ENCODE data around the gene HDGFL1.

GRCh38 chr6:22598339-22598738, 29.0 kb downstream of the HDGFL1 start:
- TF ChIP-seq PATZ1 (CRISPR knock-in tag; IDR thresholded peaks at IDR 0.05; ENCODE audit: borderline replicate concordance), result no peak
- TF ChIP-seq CREB5 (CRISPR knock-in tag; IDR thresholded peaks at IDR 0.05; ENCODE audit: low read depth), result no peak
- TF ChIP-seq ZNF70 (CRISPR knock-in tag; IDR thresholded peaks at IDR 0.05), result no peak
- no peak for TF ChIP-seq ZC3H10 (CRISPR knock-in tag; IDR thresholded peaks at IDR 0.05)
- TF ChIP-seq ZNF8 (CRISPR knock-in tag; IDR thresholded peaks at IDR 0.05), result no peak
- TF ChIP-seq TOX (CRISPR knock-in tag; IDR thresholded peaks at IDR 0.05; ENCODE audit: borderline replicate concordance), result no peak
- no peak for TF ChIP-seq ZNF565 (CRISPR knock-in tag; conservative IDR thresholded peaks at IDR 0.05; ENCODE audit: low read depth)
- no peak for TF ChIP-seq ESRRG (CRISPR knock-in tag; IDR thresholded peaks at IDR 0.05)
- no peak for TF ChIP-seq BACH2 (CRISPR knock-in tag; IDR thresholded peaks at IDR 0.05; ENCODE audit: borderline replicate concordance)
- TF ChIP-seq OSR1 (CRISPR knock-in tag; IDR thresholded peaks at IDR 0.05), result no peak
- TF ChIP-seq RARB (CRISPR knock-in tag; IDR thresholded peaks at IDR 0.05), result no peak
- no peak for TF ChIP-seq ZFP3 (CRISPR knock-in tag; IDR thresholded peaks at IDR 0.05)

Data from SK-N-SH treated with all-trans-retinoic acid at 6 μM for 48 hours (cell line).